HEK293 (cell line): ENCODE results near the gene BORCS5.

ENCODE experiments used
- CTCF ChIP-seq: fragments of 450-650 bp; formaldehyde crosslinking; IDR thresholded peaks from 2 replicates; pipeline ENCODE4 v1.5.1; 2016; ENCODE audit warnings: missing biosample characterization, missing genetic modification characterization
- HOXA7 ChIP-seq: sonication (generic); formaldehyde crosslinking; IDR thresholded peaks from 2 replicates; pipeline ENCODE4 v1.8.1; 2022; ENCODE audit warnings: missing genetic modification reagents, borderline replicate concordance
- OSR2 ChIP-seq: fragments of 450-650 bp; formaldehyde crosslinking; IDR thresholded peaks from 2 replicates; pipeline ENCODE4 v1.5.1; 2016; ENCODE audit warnings: missing biosample characterization, missing genetic modification characterization
- PRDM4 ChIP-seq: fragments of 450-650 bp; formaldehyde crosslinking; IDR thresholded peaks from 2 replicates; pipeline ENCODE4 v1.5.1; 2017; ENCODE audit warnings: missing biosample characterization, missing genetic modification characterization
- REST ChIP-seq: fragments of 450-650 bp; formaldehyde crosslinking; IDR thresholded peaks from 2 replicates; pipeline ENCODE4 v1.5.1; 2016; ENCODE audit warnings: missing biosample characterization, missing genetic modification characterization
- TSHZ1 ChIP-seq: fragments of 450-650 bp; formaldehyde crosslinking; IDR thresholded peaks from 2 replicates; pipeline ENCODE4 v1.5.1; 2016; ENCODE audit warnings: missing biosample characterization, missing genetic modification characterization, borderline replicate concordance
- ZBTB44 ChIP-seq: fragments of 450-650 bp; IDR thresholded peaks from 2 replicates; pipeline ENCODE4 v1.5.1; 2018; ENCODE audit warnings: missing biosample characterization, mild to moderate bottlenecking, missing genetic modification characterization
- ZNF138 ChIP-seq: fragments of 450-650 bp; formaldehyde crosslinking; IDR thresholded peaks from 2 replicates; pipeline ENCODE4 v1.5.1; 2016; ENCODE audit warnings: missing biosample characterization, missing genetic modification characterization, borderline replicate concordance
- ZNF184 ChIP-seq: fragments of 450-650 bp; IDR thresholded peaks from 2 replicates; pipeline ENCODE4 v1.5.1; 2018; ENCODE audit warnings: missing biosample characterization, mild to moderate bottlenecking, missing genetic modification characterization
- ZNF292 ChIP-seq: fragments of 450-650 bp; formaldehyde crosslinking; IDR thresholded peaks from 2 replicates; pipeline ENCODE4 v1.5.1; 2016; ENCODE audit warnings: low read depth, missing biosample characterization, missing genetic modification characterization, borderline replicate concordance
- ZNF302 ChIP-seq: fragments of 450-650 bp; formaldehyde crosslinking; IDR thresholded peaks from 2 replicates; pipeline ENCODE4 v1.5.1; 2016; ENCODE audit warnings: missing biosample characterization, missing genetic modification characterization, low read depth
- ZNF660 ChIP-seq: fragments of 450-650 bp; IDR thresholded peaks from 2 replicates; pipeline ENCODE4 v1.5.1; 2018; ENCODE audit warnings: missing biosample characterization, mild to moderate bottlenecking, missing genetic modification characterization

- TF ChIP-seq HOXA7 (CRISPR knock-in tag) (no peak), TSHZ1 (no peak), REST (tag by site-specific recombination) (no peak), ZNF138 (tag by site-specific recombination) (no peak), OSR2 (tag by site-specific recombination) (no peak), ZBTB44 (tag by site-specific recombination) (no peak), CTCF (tag by site-specific recombination) (peak; percentile 78), PRDM4 (tag by site-specific recombination) (no peak), ZNF660 (tag by site-specific recombination) (no peak; the same call in 1 of the 2 replicates), ZNF302 (tag by site-specific recombination) (no peak), ZNF184 (tag by site-specific recombination) (no peak), ZNF292 (no peak)
Observed at GRCh38 chr12:12334367-12335040, 22.4 kb upstream of the BORCS5 start.
